H1 (cell line): ENCODE results near the gene RBCK1. TPM values are rescaled to one million over a fixed set of nuclear protein-coding genes. Genes with fewer than 3 reads are reported as not detected.

Experiments
- CTCF ChIA-PET: fragments of 300-600 bp; sonication (Branson Sonifier 250); formaldehyde crosslinking; loops from one replicate; lab custom pipeline; 2021; ENCODE audit not compliant: partially characterized antibody; lab: Charles Lee
- POLR2A ChIA-PET: fragments of 300-600 bp; sonication (Branson Sonifier 250); formaldehyde crosslinking; loops from one replicate; lab custom pipeline; 2021; ENCODE audit warnings: inconsistent platforms; ENCODE audit not compliant: partially characterized antibody; lab: Charles Lee
- DNase-seq, 2 experiments: peaks; one replicate each; pipeline versions ENCODE4 v3.0.0 to v3.0.0-alpha.2; 2010 to 2022; ENCODE audit warnings: low spot score in 2 of 2, low read depth in 1 of 2, mixed read lengths in 1 of 2
- FAIRE-seq: peaks from 2 replicates; lab custom pipeline; 2011; peaks lifted over from hg19 to GRCh38; lab: Jason Lieb, UNC
- H2AFZ ChIP-seq: 2 replicates; pipeline ENCODE4 v1.8.1; 2012; ENCODE audit warnings: low read length, inconsistent platforms
- H2AK5ac ChIP-seq: 2 replicates; pipeline ENCODE4 v1.6.1; 2013; ENCODE audit warnings: low read depth, low read length
- H2BK120ac ChIP-seq: replicated peaks from 2 replicates; pipeline ENCODE3; 2013; ENCODE audit warnings: low read depth, low read length, inconsistent platforms
- H2BK12ac ChIP-seq: 2 replicates; pipeline ENCODE4 v1.6.1; 2013; ENCODE audit warnings: low read depth, low read length
- H2BK15ac ChIP-seq: 2 replicates; pipeline ENCODE4 v1.6.1; 2013; ENCODE audit warnings: low read length
- H2BK20ac ChIP-seq: 2 replicates; pipeline ENCODE4 v1.6.1; 2013; ENCODE audit warnings: low read length
- H2BK5ac ChIP-seq: 2 replicates; pipeline ENCODE4 v1.6.1; 2013; ENCODE audit warnings: low read depth, low read length
- H3K14ac ChIP-seq: 2 replicates; pipeline ENCODE4 v1.6.1; 2013; ENCODE audit warnings: inconsistent platforms; ENCODE audit not compliant: insufficient read length
- H3K18ac ChIP-seq: 2 replicates; pipeline ENCODE4 v1.6.1; 2013; ENCODE audit warnings: low read length; ENCODE audit errors: extremely low read depth
- H3K23ac ChIP-seq: 2 replicates; pipeline ENCODE4 v1.6.1; 2013; ENCODE audit warnings: inconsistent platforms; ENCODE audit not compliant: insufficient read length
- H3K23me2 ChIP-seq: 2 replicates; pipeline ENCODE4 v1.6.1; 2013; ENCODE audit warnings: low read depth, low read length
- H3K27ac ChIP-seq: 2 replicates; pipeline ENCODE4 v1.6.1; 2011; ENCODE audit warnings: low read depth, low read length, inconsistent platforms
- H3K27me3 ChIP-seq, 4 experiments: replicated peaks in 1 of 4; 1 replicate in 1 of 4; 2 replicates in 3 of 4; pipeline versions ENCODE4 v1.6.1 to v1.8.1; 2011 to 2013; ENCODE audit warnings: low read length in 3 of 4, mild to moderate bottlenecking in 3 of 4, inconsistent platforms in 2 of 4, mixed read lengths in 2 of 4, moderate library complexity in 1 of 4; ENCODE audit not compliant: control insufficient read depth in 3 of 4, insufficient read depth in 3 of 4; ENCODE audit errors: extremely low read depth in 1 of 4
- H3K36me3 ChIP-seq, 4 experiments: 2 replicates each; pipeline versions ENCODE4 v1.6.1 to v1.8.1; 2011 to 2013; ENCODE audit warnings: mild to moderate bottlenecking in 4 of 4, low read length in 3 of 4, moderate library complexity in 2 of 4, control low read depth in 1 of 4, inconsistent platforms in 1 of 4; ENCODE audit not compliant: insufficient read depth in 4 of 4, control insufficient read depth in 2 of 4
- H3K4ac ChIP-seq: replicated peaks from 2 replicates; pipeline ENCODE3; 2013; ENCODE audit warnings: low read length, low read depth, mixed read lengths, inconsistent platforms; ENCODE audit not compliant: insufficient read length
- H3K4me1 ChIP-seq, 4 experiments: replicated peaks in 1 of 4; 1 replicate in 1 of 4; 2 replicates in 3 of 4; pipeline versions ENCODE4 v1.6.1 to v1.8.1; 2011 to 2013; ENCODE audit warnings: low read length in 3 of 4, inconsistent platforms in 2 of 4, mixed read lengths in 1 of 4; ENCODE audit not compliant: insufficient read depth in 4 of 4, control insufficient read depth in 3 of 4
- H3K4me2 ChIP-seq, 2 experiments: 2 replicates each; pipeline versions ENCODE4 v1.6.1 to v1.8.1; 2011 to 2013; ENCODE audit warnings: low read depth in 2 of 2, low read length in 2 of 2, control low read depth in 1 of 2, inconsistent platforms in 1 of 2, mild to moderate bottlenecking in 1 of 2; ENCODE audit not compliant: insufficient read depth in 1 of 2
- H3K4me3 ChIP-seq, 4 experiments: fragments of 200-600, 300-600 bp in 1 of 4; sonication (generic), shearing (Covaris generic), sonication (Bioruptor Twin) in 1 of 4; 2 replicates each; pipeline versions ENCODE4 v1.5.1 to v1.8.1; 2011 to 2016; ENCODE audit warnings: low read length in 4 of 4, low read depth in 3 of 4, control low read depth in 2 of 4, inconsistent platforms in 2 of 4, mild to moderate bottlenecking in 2 of 4, mixed read lengths in 1 of 4, moderate library complexity in 1 of 4; ENCODE audit not compliant: insufficient read depth in 2 of 4; ENCODE audit errors: extremely low read depth in 1 of 4
- H3K56ac ChIP-seq: replicated peaks from 2 replicates; pipeline ENCODE3; 2013; ENCODE audit warnings: low read depth, mild to moderate bottlenecking, mixed read lengths, low read length, inconsistent platforms; ENCODE audit not compliant: insufficient read length
- H3K79me1 ChIP-seq: 2 replicates; pipeline ENCODE4 v1.6.1; 2013; ENCODE audit warnings: low read depth, low read length, control low read depth
- H3K79me2 ChIP-seq, 2 experiments: 2 replicates each; pipeline versions ENCODE4 v1.6.1 to v1.8.1; 2012 to 2013; ENCODE audit warnings: low read length in 2 of 2, mild to moderate bottlenecking in 2 of 2, inconsistent platforms in 1 of 2; ENCODE audit not compliant: insufficient read depth in 2 of 2, control insufficient read depth in 1 of 2
- H3K9ac ChIP-seq, 4 experiments: replicated peaks in 1 of 4; 1 replicate in 1 of 4; 2 replicates in 3 of 4; pipeline versions ENCODE4 v1.6.1 to v1.8.1; 2011 to 2013; ENCODE audit warnings: low read depth in 3 of 4, low read length in 3 of 4, control low read depth in 2 of 4, mild to moderate bottlenecking in 2 of 4, moderate library complexity in 2 of 4, inconsistent platforms in 1 of 4; ENCODE audit errors: extremely low read depth in 1 of 4
- H3K9me3 ChIP-seq, 2 experiments: 2 replicates each; pipeline versions ENCODE4 v1.6.1 to v1.8.1; 2012 to 2013; ENCODE audit warnings: mild to moderate bottlenecking in 2 of 2, moderate library complexity in 2 of 2, control low read depth in 1 of 2, inconsistent platforms in 1 of 2, low read depth in 1 of 2, low read length in 1 of 2, mixed read lengths in 1 of 2; ENCODE audit not compliant: insufficient read depth in 2 of 2
- H4K20me1 ChIP-seq, 2 experiments: replicated peaks in 1 of 2; 2 replicates each; pipeline versions ENCODE3 to v1.8.1; 2011 to 2013; ENCODE audit warnings: inconsistent platforms in 2 of 2, low read length in 2 of 2, mild to moderate bottlenecking in 1 of 2; ENCODE audit not compliant: insufficient read depth in 2 of 2, control insufficient read depth in 1 of 2
- H4K5ac ChIP-seq: 2 replicates; pipeline ENCODE4 v1.6.1; 2013; ENCODE audit warnings: low read length, low read depth, mixed read lengths, inconsistent platforms; ENCODE audit not compliant: insufficient read length
- H4K8ac ChIP-seq: 2 replicates; pipeline ENCODE4 v1.8.0; 2013; ENCODE audit warnings: mild to moderate bottlenecking, moderate library complexity, low read length, inconsistent platforms; ENCODE audit not compliant: insufficient read depth; ENCODE audit errors: extremely low read depth
- H4K91ac ChIP-seq: replicated peaks from 2 replicates; pipeline ENCODE3; 2013; ENCODE audit warnings: low read length, mixed read lengths, inconsistent platforms; ENCODE audit not compliant: insufficient read length
- KDM4A ChIP-seq: IDR thresholded peaks from one replicate; pipeline ENCODE4 v1.7.1; 2012; ENCODE audit warnings: low read depth, mild to moderate bottlenecking, moderate library complexity, low read length, inconsistent platforms; ENCODE audit not compliant: severe bottlenecking
- POLR2A ChIP-seq, 2 experiments: IDR thresholded peaks; 1 replicate in 1 of 2; 2 replicates in 1 of 2; pipeline ENCODE4 v1.6.1; 2011; ENCODE audit warnings: low read depth in 2 of 2, low read length in 2 of 2, mild to moderate bottlenecking in 2 of 2; ENCODE audit errors: control extremely low read depth in 1 of 2
- WGBS, 2 experiments: shearing (Covaris generic) in 1 of 2; methylation state at CpG; one replicate each; pipeline versions ENCODE4 v1.1.6 to v1.1.7; 2013 to 2015; ENCODE audit warnings: low lambda C conversion rate in 2 of 2, mixed read lengths in 2 of 2, inconsistent platforms in 1 of 2, low coverage in 1 of 2, missing lambda C conversion rate in 1 of 2; ENCODE audit not compliant: insufficient replicate concordance in 2 of 2, insufficient coverage in 1 of 2, insufficient read length in 1 of 2; ENCODE audit errors: extremely low coverage in 1 of 2, missing lambda C conversion rate in 1 of 2; 5-methylcytosine and 5-hydroxymethylcytosine counted together
- polyA plus RNA-seq, 7 experiments: library from polyadenylated mRNA; depleted of rRNA in 3 of 7; stranded (reverse) in 5 of 7; unstranded in 2 of 7; fragments of >200 nt in 5 of 7; fragments of 200-250 nt in 2 of 7; gene quantifications; 1 replicate in 5 of 7; 2 replicates in 1 of 7; 4 replicates in 1 of 7; pipeline versions ENCODE4 v1.2.1 to v1.2.3, GENCODE V29; 2011 to 2013; ENCODE audit warnings: missing spikeins in 2 of 7, mixed read lengths in 2 of 7
- total RNA-seq: library from RNA; stranded (reverse); fragmentation: NEBNext Ultra II Directional; extraction: Animal tissue kit (Norgen Biotek cat#: 25700); gene quantifications from 2 replicates; pipeline ENCODE4 v1.2.1, GENCODE V29; 2021

The RBCK1 gene
- total and polyA plus RNA-seq, 2 of the 8 experiments (the other 6 are each of a cell fraction or from before 2014, with no cell fraction given) = 43.1 to 54.7 TPM

GRCh38 chr20:433300-433975 lies 25.3 kb downstream of the RBCK1 start:
- Histone ChIP-seq H2AFZ (no peak overlapping the region), H2BK12ac (no peak overlapping the region), H3K56ac (no peak overlapping the region), H3K4ac (no peak overlapping the region), H3K9ac (no peak overlapping the region), H2BK20ac (no peak overlapping the region), H3K23me2 (no peaks in the 10 kb centered on the region), H2BK5ac (no peak overlapping the region), H3K4me1 (peaks cover 0 to 13% (median 5%) of the 10 kb centered on the region in 4 experiments; a peak in 6 of 7 replicates), H2AK5ac (no peak overlapping the region), H3K4me3 (no peak overlapping the region), H3K27ac (no peak overlapping the region), H3K23ac (no peak overlapping the region), H3K4me2 (peak overlapping the region in 1 of 2 experiments; percentile 43; a peak in 1 of 4 replicates), H2BK15ac (no peak overlapping the region), H3K27me3 (peaks cover 0 to 11% (median 3%) of the 10 kb centered on the region in 4 experiments; a peak in 4 of 7 replicates), H3K79me2 (no peaks in the 10 kb centered on the region), H2BK120ac (no peak overlapping the region), H3K79me1 (no peaks in the 10 kb centered on the region), H3K14ac (no peak overlapping the region), H3K36me3 (peaks cover 7 to 31% (median 14%) of the 10 kb centered on the region in 4 experiments; a peak in 6 of 8 replicates), H4K91ac (no peak overlapping the region), H3K18ac (no peak overlapping the region), H4K5ac (no peak overlapping the region), H4K20me1 (peaks cover 9 to 42% of the 10 kb centered on the region in 2 experiments), H4K8ac (no peak overlapping the region; the same call in 1 of the 2 replicates), H3K9me3 (no peaks in the 10 kb centered on the region)
- 87% methylated on average over 12 of the region's 12 CpGs; no CpG with 5 or more reads in 1 of the 2 experiments for WGBS, 2 experiments
- no peak for DNase-seq
- no peak for FAIRE-seq
- ChIA-PET POLR2A (interaction anchor here (1.4 to 2.4 kb wide), 6 partner anchors 11 to 110 kb away, joined by 3 to 11 read pairs (median 5); partner anchors contain the start of genes CSNK2A1 and TBC1D20), CTCF (interaction anchor here (1.1 to 3.8 kb wide), 5 partner anchors 26 to 332 kb away, joined by 3 to 52 read pairs (median 9); no protein-coding TSS in a partner anchor)
- TF ChIP-seq KDM4A (no peak), POLR2A (IDR thresholded peaks at IDR 0.05; ENCODE audit: control extremely low read depth in 1 of 2, low read depth in 2 of 2, low read length in 2 of 2) (peak in 1 of 2 experiments; percentile 58; a peak in 1 of 3 replicates)
- TF ChIP-seq, all 59 proteins: peak for 1
